ENCODE results near the gene ZBTB7B. TPM values are rescaled to one million over a fixed set of nuclear protein-coding genes. Genes with fewer than 3 reads are reported as not detected.

The ZBTB7B gene
- total RNA-seq, 2 experiments from 2014 or later, result 22.8 to 25.1 TPM

DNA sequence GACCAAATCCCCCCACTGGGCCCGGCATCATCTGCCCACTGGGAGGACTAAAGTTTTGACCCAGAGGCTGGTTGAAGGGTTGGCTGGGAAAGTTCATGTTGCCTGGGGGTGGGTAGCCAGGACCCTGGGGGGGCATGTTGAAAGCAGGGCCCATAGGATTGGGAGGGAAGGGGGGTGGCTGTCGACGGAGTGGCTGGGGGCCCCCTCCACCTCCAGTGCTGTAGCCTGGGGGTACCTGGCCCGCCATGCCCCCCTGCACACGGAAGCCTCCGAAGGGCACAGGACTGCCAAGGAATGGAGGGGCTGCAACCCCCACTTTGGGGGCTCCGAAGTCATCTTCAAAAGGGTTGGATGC is 43.2 kb upstream of the ZBTB7B start:
- ChIA-PET POLR2A (interaction anchor here (0.7 to 2.9 kb wide), 3 partner anchors 16 to 58 kb away, joined by 3 to 22 read pairs (median 3); no protein-coding TSS in a partner anchor), CTCF (interaction anchor here (0.8 to 3.9 kb wide), 2 partner anchors 39 to 58 kb away, joined by 3 to 47 read pairs; no protein-coding TSS in a partner anchor)
- Mint-ChIP-seq H3K9me3 (no peaks in the 10 kb centered on the region), H3K4me1 (ENCODE audit: low read depth) (peaks cover 39% of the 10 kb centered on the region), H3K27me3 (no peaks in the 10 kb centered on the region), H3K36me3 (ENCODE audit: low read depth) (peaks cover 51% of the 10 kb centered on the region), H3K27ac (peak overlapping the region; percentile 98), H3K4me3 (peak overlapping the region; percentile 38)
- Histone ChIP-seq H3K27ac (ENCODE audit: low read depth in 1 of 2, low read length in 2 of 2) (peak overlapping the region in 1 of 2 donors; percentile 7), H3K4me1 (ENCODE audit: insufficient read depth, low read length) (peaks cover 79% of the 10 kb centered on the region), H3K36me3 (ENCODE audit: insufficient read depth, low read length) (peaks cover 39% of the 10 kb centered on the region), H3K4me3 (ENCODE audit: low read length) (no peak overlapping the region), H3K27me3 (ENCODE audit: control insufficient read depth in 1 of 2, insufficient read depth in 2 of 2, low read length in 2 of 2) (no peaks in the 10 kb centered on the region), H3K9me3 (ENCODE audit: control insufficient read depth in 1 of 2, insufficient read depth in 1 of 2, low read length in 2 of 2) (no peaks in the 10 kb centered on the region)
- DNase-seq (no peak), ATAC-seq (ENCODE audit: poor library complexity) (no peak)
- intact Hi-C loops (cut with DNase I, micrococcal nuclease), result loop anchor here in 1 of 2 experiments (10.0 kb wide), 1 partner anchor 125 kb away; no protein-coding TSS in a partner anchor
- TF ChIP-seq, protein P1, sequence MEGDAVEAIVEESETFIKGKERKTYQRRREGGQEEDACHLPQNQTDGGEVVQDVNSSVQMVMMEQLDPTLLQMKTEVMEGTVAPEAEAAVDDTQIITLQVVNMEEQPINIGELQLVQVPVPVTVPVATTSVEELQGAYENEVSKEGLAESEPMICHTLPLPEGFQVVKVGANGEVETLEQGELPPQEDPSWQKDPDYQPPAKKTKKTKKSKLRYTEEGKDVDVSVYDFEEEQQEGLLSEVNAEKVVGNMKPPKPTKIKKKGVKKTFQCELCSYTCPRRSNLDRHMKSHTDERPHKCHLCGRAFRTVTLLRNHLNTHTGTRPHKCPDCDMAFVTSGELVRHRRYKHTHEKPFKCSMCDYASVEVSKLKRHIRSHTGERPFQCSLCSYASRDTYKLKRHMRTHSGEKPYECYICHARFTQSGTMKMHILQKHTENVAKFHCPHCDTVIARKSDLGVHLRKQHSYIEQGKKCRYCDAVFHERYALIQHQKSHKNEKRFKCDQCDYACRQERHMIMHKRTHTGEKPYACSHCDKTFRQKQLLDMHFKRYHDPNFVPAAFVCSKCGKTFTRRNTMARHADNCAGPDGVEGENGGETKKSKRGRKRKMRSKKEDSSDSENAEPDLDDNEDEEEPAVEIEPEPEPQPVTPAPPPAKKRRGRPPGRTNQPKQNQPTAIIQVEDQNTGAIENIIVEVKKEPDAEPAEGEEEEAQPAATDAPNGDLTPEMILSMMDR (IDR thresholded peaks at IDR 0.05), result no peak

DNA sequence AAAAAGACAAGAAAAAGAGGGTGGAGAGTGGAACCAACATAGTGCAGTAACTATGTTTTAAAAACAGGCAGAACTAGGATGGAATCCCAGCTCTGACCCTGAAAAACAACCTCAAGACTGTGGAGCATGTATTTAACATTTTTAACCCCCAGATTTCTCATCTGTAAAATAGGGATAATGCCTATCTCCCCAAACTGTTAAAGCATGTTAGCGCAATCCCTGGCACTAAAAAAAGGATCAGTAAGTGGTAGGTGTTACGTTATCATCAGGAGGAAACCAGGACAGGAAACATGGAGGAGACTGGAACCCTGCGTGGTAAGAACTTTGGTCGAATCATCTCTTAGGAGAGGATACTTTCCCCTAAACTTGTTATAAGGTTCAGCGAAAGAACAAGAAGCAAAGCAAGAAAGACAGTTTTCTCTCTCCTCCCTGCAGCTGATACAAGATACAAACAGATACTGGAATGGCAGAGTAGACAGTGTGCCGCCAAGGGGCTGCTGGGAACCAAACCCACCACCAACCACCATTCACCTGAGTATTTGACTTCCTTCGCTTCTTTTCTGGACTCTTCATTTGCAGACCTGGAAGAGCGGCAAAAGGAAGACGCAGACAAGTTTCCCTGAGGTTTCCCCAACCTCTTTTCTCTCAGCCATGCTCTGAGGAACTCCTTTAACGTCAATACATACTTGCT is 42.0 kb upstream of the ZBTB7B start:
- peak; percentile 1 for ATAC-seq (ENCODE audit: poor library complexity)
- H3K4me1 Mint-ChIP-seq (ENCODE audit: low read depth), result peaks cover 28% of the 10 kb centered on the region
- TF ChIP-seq, protein P1 (IDR thresholded peaks at IDR 0.05), result no peak
- Histone ChIP-seq H3K4me1 (ENCODE audit: insufficient read depth, low read length) (peaks cover 69% of the 10 kb centered on the region), H3K36me3 (ENCODE audit: insufficient read depth, low read length) (peaks cover 45% of the 10 kb centered on the region), H3K9me3 (ENCODE audit: control insufficient read depth in 1 of 2, insufficient read depth in 1 of 2, low read length in 2 of 2) (no peaks in the 10 kb centered on the region), H3K27ac (ENCODE audit: low read depth in 1 of 2, low read length in 2 of 2) (peak overlapping the region; percentile 83 to 95), H3K27me3 (ENCODE audit: control insufficient read depth in 1 of 2, insufficient read depth in 2 of 2, low read length in 2 of 2) (no peaks in the 10 kb centered on the region), H3K4me3 (ENCODE audit: low read length) (peak overlapping the region; percentile 68)
- ChIA-PET CTCF (interaction anchor here (0.7 to 5.6 kb wide), 16 partner anchors 9 to 169 kb away, joined by 3 to 47 read pairs (median 5); partner anchors contain the start of genes CKS1B, FLAD1 and PMVK), POLR2A (interaction anchor here (0.6 to 3.2 kb wide), 16 partner anchors 8 to 401 kb away, joined by 3 to 28 read pairs (median 6); partner anchors contain the start of genes ADAM15, CKS1B, FLAD1 and PMVK)
- H3K9me3 Mint-ChIP-seq, result no peaks in the 10 kb centered on the region
- H3K27ac Mint-ChIP-seq, result peak overlapping the region; percentile 98
- H3K27me3 Mint-ChIP-seq, result no peaks in the 10 kb centered on the region
- peak in 2 of 14 experiments; percentile 41 to 42 for DNase-seq
- intact Hi-C loops (cut with DNase I, micrococcal nuclease), result loop anchor here in 1 of 2 experiments (1.0 to 5.0 kb wide), 2 partner anchors 23 to 102 kb away; partner anchors contain the start of gene EFNA4
- peak overlapping the region; percentile 99 for H3K4me3 Mint-ChIP-seq
- H3K36me3 Mint-ChIP-seq (ENCODE audit: low read depth), result peaks cover 53% of the 10 kb centered on the region

DNA sequence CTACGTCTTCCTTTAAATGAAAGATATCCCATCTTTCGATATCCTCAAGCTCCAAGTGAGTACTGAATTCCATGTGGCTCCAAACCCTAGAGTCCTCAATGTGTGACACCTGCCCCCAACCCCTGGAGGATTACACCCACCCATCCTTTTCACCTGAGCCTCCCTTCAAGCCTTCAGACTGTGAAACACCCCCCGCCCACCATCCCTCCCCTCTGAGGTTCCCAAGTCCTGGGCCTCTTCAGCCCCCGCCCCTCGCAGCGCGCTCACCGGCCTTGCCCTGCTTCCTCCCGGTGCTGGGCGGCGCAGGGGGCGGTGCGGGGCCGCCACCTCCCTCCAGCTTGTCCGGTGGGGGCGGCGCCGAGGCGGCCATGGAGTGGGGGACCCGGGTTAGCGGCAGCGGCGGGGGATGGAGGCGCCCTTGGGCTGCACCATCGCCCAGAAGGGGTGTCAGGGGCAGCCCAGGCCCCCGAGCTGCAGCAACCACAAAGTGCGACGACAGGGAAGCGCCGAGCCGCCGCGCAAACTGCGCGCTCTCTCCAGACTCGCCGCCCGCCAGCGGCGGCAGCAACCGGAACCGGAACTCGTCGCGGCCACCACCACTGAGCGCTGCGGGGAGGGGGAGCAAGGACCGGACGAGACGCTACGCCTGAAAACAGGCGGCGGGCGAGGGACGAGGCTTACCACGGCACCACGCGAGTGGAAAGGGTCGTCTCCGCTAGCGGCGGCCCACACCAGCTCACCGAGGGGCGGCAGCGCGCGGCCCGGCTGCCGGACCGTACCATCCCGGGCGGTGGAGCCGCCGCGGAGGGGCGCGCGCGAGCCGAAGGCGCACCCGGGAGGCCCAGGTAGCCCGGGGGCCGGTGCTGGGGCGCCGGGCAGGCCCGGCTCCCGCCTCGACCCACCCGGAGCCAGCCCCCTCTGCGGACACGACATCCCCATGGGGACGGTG is 41.1 kb upstream of the ZBTB7B start, which contains the start of gene PYGO2:
Gene PYGO2, minus strand, starts transcription at position 576 of the 949 bp plus-strand sequence. Its CDS starts 206 bp downstream, at position 370.
- peaks cover 20% of the 10 kb centered on the region for H3K4me1 Mint-ChIP-seq (ENCODE audit: low read depth)
- TF ChIP-seq, protein P1 (IDR thresholded peaks at IDR 0.05), result peak; percentile 60
- H3K36me3 ChIP-seq (ENCODE audit: insufficient read depth, low read length), result peaks cover 54% of the 10 kb centered on the region

More for the DNA sequence above, 41.1 kb upstream of the ZBTB7B start, which contains the start of gene PYGO2:
- Histone ChIP-seq H3K4me1 (ENCODE audit: insufficient read depth, low read length) (peaks cover 60% of the 10 kb centered on the region), H3K9me3 (ENCODE audit: control insufficient read depth in 1 of 2, insufficient read depth in 1 of 2, low read length in 2 of 2) (no peaks in the 10 kb centered on the region), H3K4me3 (ENCODE audit: low read length) (peak within 1 kb of the TSS; percentile 68), H3K27me3 (ENCODE audit: control insufficient read depth in 1 of 2, insufficient read depth in 2 of 2, low read length in 2 of 2) (no peaks in the 10 kb centered on the region), H3K27ac (ENCODE audit: low read depth in 1 of 2, low read length in 2 of 2) (peak within 1 kb of the TSS; percentile 88 to 95)
- H3K4me3 Mint-ChIP-seq, result peak within 1 kb of the TSS; percentile 99
- peaks cover 56% of the 10 kb centered on the region for H3K36me3 Mint-ChIP-seq (ENCODE audit: low read depth)
- H3K9me3 Mint-ChIP-seq, result no peaks in the 10 kb centered on the region
- DNase-seq (peak; percentile 65 to 91 (median 77)), ATAC-seq (ENCODE audit: poor library complexity) (peak; percentile 72)
- intact Hi-C loops (cut with DNase I, micrococcal nuclease), result loop anchor here (1.0 to 5.0 kb wide), 5 partner anchors 24 to 101 kb away; partner anchors contain the start of gene EFNA4 (in 1 of the 2)
- no peaks in the 10 kb centered on the region for H3K27me3 Mint-ChIP-seq
- ChIA-PET CTCF (interaction anchor here (0.8 to 5.6 kb wide), 19 partner anchors 10 to 170 kb away, joined by 3 to 47 read pairs (median 5); partner anchors contain the start of genes CKS1B, FLAD1 and PMVK), POLR2A (interaction anchor here (0.6 to 3.2 kb wide), 19 partner anchors 9 to 402 kb away, joined by 3 to 28 read pairs (median 5); partner anchors contain the start of genes ADAM15, CKS1B, FLAD1 and PMVK)
- H3K27ac Mint-ChIP-seq, result peak within 1 kb of the TSS; percentile 98

All from CD4-positive, alpha-beta T cell (primary cell).